HuH-7 (cell line): ENCODE results near the gene RIPK4.

Experiments used
- DNase-seq: peaks from one replicate; pipeline ENCODE4 v3.0.0; 2011; ENCODE audit warnings: low spot score

RIPK4 gene

DNA sequence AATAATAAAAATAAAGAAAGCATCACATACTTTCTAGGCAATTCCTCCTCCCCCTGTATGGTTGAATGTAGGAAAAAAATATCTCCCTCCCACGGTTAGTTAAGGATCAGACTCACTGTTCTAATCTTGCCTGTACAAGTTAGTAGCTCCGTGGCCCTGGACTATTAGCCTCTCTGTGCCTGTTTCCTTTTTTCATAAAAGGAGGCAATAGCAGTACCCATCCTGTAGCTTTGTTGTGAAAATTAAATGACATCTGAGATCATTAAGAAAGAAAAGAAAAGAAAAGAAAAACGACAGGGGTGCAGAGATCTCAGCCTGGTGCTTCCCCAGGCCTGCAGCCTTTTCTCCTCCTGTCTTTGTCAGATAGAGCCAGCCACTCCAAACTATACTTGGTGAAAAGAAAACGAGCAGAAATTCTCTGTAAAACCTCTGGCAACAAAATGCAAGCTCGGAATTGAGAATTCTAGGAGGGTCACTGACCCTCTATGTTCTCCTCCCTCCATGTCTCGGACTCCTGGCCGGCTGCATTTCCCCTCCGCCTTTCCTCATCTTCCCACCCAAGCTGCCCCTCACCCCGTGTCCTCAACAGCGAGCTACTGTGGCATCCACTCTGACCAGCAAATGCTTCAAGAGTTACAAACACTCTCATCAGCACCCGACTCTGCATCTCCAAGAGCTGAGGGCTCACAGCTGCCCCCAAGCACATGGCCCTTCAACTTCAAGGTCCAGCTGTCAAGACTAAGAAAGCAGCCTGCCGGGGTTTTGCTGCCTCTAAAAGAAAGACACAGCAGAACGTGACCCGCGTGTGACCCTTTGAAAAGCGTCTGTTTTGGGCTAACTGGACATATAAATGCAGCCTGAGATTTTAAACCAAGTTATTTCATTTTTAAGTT, 13.6 kb downstream of the RIPK4 start:
- no peak for DNase-seq

DNA sequence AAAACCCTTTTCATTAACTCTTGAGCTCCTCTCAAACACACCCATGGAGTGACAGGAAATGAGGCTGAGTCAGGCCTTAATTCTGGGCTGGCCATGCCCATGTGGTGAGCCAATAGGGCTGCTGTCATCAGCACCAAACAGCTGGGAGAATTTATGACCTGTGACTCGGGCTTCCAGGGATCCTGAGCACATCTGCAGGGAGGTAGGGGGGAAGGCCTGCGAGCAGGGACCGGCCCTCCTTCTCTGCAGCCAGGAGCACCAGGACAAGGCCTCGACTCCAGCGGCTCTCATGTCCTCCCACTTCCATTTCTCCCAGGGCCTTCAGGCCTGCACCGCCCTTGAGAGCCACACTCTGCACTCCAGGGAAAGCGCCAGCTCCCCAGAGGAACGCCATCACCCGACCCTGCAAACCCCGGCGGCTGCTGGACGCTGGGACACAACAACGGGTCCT, 14.6 kb downstream of the RIPK4 start:
- no peak for DNase-seq

DNA sequence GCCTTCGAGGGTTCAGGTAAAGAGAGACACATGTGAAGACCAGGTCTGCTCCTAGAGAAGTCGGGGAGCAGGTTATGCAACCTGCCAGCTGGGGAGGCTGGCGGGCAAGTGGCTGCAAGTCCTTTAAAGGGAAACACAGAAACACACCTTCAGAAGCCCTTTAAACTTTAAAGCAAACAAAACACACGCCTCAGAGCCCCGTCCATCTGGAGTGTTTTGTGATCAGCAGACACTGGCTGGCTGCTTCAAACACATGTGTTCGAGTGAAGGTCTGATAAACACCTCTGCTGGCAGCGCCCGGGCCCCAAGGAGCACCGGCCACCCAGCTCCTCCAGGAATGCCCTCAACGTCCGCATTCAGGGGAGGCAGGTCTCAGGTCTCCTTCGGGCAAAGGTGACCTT, 15.2 kb downstream of the RIPK4 start:
- no peak for DNase-seq

DNA sequence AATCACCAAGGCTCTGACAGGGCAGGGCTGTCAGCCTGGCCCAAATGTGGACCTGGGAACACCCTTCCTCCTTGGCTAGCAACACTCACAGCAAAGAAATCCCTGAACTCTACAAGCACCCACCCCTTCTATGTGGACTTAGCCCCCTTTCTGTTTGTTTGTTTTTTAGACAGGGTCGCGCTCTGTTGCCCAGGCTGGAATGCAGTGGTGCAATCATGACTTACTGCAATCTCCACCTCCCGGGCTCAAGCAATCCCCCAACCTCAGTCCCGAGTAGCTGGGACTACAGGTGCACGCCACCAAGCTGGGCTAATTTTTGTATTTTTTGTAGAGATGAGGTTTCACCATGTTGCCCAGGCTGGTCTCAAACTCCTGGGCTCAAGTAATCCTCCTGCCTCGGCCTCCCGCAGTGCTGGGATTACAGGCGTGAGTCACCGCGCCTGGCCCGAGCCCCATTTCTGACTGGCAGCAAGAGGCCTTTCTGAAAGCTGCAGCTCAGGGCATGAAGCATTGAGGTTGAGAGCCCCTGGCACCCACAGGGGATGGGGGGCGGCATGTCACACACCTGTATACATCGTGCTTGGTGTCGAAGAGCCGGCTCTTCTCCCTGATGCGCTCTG, 16.2 kb downstream of the RIPK4 start:
- peak; percentile 83 for DNase-seq

DNA sequence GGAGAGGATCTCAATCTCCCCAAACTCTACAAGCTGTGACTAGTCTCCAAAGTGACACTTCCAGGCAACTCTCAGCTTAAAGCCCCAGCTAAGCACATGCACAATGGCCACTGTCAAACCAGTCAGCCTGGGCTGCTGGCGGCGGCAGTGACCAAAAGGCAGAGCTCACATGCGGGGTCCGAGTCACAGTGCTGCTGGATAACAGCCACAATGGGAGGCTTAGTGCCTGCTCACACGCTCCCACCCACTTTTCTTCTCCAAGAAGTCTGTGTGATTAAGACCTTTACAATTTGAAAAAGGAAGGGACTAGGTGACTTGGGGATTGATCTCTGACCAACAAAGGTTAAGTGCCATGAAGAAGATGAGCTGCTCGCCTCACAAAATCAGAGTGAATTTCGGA, 16.8 kb downstream of the RIPK4 start:
- DNase-seq: no peak

DNA sequence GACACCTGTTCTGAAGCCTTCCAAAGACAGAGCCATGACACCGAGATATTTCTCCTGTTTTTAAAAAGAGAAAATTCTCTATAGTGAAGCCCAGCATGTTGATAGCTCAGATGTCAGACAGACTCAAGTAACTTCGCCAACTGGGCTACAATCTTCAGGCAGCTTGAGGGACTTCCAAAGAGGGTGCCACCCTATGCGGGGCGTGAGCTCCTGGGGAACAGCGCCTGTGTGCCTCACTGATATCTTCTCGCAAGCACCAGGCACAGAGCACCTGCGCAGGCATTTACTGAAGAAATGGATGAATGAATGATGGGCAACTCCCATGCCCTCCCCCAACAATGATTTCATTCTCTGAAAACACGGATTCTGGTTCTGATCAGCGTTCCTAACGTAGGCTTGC, 17.6 kb downstream of the RIPK4 start:
- no peak for DNase-seq

DNA sequence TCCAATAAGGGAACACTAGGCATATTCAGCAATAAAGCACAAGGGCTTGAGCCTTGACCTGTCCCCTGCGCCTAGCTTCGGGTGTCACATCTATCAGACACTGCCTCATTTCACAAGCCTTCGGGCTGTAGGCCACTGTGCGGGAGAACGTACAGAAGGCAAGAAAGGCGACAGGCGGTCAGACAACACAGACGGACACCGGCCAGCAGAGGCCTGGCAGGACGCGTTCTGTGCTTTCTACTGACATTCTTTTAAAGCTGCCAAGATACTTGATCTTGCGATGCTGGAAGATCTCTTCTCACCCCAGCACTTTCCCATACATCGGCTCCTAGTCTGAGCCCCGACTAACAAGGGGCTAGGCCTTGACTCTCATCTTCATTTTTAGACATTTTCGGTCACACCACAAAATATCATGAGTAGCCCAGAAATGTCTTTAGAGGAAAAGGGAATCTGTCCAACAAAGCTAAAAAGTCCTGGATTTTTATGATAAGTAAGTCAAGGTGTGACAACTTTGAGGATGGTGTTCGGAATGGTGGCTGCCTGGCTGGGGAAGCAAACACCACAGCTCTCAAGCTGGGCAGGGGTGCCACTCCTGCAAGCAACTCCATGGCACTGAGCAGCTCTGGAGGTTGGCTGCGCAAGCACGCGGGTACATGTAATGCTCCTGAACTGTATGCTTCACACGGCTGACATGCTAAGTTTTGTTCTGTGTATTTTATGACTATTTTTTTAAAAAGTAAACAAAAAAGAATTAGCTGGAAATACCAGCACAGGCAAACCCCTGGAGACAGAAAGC, 18.7 kb downstream of the RIPK4 start:
- DNase-seq: no peak

DNA sequence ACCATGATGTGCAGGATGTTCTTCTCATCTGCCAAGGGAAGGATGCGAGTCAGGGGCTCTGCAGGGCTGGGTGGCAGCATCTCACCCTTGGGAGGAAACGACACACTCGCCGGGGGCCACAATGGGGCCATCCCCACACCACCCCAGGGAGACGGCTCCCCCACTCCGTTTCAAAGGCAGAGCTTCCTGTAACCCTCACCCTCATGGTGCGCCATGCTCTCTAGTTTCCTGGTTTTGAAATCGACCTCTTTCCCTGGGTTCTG, 20.2 kb downstream of the RIPK4 start:
- no peak for DNase-seq

DNA sequence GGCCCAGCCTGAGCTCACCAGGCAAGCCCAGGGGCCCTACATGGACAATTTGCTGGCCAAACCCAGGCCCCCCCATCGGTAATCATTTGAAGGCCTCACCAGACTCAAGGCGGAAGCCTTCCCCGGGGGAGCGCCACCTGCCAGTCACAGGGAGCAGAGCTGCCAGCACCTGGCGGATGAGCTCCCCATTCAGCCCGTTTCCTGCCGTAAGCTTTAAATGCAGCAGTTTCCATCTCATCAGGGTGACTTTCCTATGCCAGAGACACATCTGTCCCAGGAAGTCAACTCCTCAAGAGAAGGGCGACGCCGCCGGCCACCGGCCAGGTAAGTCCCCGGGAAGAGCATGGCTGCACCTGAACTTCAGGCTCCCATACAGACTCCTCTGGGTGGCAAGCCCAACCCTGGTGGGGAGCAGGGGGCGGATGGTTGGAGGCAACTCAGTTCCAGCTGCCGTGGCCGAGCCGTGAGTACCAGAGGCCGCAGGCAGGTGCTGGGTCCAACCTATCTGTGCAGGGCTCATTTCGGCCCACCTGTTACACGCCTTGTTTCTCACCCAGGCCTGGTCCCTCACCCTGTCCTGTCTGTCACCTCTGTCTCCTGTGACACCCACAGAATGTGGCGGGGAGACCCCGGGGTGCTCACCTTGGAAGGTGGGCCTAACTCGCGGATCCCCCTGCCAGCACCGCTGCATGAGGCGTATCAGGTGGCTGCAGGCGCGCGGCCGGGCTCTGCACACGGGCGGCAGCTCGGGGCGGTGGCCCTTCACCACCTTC, 20.7 kb downstream of the RIPK4 start:
- DNase-seq: no peak

DNA sequence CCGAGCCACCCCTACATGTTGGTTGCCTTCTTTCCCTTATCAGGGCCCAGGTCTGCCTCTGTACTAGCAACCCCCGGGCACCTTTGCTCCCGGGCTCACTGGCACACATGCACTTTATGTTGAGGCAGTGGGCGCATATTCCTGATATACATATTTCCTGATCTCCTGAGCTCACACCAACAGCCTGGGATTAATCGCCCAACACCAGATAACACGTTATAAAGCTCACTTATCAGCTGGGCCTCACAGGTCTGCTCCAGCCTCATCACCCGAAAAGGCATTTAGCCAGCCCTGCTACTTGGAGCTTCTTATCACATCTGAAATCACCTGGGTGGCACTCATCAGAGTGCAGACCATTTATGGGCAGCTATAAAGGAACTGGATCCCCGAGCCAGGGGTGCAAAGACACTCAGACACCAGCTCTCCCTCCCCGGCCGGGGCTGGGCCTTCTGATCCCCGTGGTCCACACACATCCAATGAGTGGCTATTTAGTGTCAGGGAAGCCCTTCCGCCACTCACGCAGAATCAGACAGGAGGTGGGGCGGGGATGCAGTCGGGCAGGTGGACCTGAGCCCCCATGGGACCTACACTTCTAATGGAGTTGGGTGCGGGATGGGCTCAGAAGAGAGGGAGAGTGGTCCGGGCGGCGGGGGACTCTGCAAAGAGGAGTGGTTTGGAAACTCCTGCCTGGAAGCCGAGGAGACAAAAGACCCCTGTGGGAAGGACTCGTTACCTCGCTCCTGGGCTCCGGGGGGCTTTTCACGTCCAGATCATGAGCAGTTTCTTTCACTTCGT, 21.6 kb downstream of the RIPK4 start:
- DNase-seq: no peak

DNA sequence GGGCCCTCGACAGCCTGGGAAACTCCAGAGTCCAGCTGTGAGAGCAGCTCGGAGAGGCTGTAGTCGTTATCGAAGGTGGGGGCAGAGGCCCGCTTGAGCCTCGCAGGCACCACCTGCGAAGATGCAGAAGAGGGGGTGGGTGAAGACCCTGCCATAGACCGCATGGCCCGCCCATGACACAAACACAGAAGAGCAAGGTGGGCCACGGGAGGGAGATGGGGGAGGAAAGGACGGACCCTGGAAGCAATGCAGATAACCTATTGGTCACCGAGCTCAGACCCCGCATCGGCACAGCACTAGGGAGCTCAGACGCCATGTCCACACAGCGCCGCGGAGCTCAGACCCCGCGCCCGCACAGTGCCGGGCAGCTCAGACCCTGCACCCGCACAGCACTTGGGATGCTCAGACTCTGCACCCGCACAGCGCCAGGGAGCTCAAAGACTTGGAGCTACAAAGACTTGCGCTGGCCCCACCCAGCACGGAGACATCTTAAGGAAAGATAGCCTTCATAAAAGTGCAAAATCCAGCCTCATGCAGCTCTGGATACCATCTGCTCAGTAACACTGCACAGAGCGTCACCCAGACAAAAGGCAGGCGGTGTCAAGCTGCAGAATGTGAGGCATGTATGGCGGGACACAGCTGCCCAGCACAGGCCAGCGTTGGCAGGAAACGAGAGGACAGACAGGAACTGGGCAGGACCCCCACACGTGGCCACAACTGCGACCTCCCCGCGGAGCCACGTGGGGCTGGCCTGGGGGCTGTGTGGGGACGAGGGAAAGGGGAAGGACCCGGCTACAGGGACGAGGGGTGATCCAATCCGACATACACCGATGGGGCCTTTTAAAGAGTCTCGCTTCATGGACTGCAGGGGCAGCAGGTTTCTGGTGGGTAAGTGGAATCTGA, 22.6 kb downstream of the RIPK4 start:
- DNase-seq: no peak

DNA sequence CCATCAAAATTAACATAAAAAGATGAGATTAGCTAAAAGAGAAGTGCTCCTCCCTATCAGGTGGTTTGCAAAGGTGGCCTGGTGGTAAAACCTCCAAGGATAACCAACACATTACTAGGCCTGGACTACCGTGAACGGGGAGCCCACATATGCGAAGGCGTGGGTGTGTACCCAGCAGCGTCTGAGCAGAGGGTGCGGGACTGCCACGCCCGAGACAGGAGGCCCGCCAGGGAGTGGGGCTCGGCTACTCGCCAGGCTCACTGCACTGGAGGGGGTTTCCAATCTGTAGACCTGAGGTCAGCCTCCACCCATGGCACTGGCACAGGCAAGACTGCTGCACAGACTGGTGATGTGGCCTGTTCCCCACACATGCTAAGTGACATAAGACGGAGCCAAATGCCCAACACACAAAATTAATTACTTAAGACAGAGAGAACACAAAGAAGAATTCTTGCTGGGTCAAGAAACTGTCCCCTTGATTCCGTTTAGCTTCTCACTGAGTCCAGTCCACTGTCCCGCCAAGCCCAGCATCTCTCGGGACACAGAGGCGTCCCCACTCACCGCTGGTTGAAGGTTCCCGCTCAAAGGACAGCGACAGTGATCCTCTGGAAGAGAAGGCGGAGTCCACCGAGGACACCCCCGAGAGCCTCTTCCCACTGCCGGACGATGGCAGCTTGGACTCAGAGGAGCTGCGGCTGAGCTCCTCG, 23.4 kb downstream of the RIPK4 start:
- no peak for DNase-seq

DNA sequence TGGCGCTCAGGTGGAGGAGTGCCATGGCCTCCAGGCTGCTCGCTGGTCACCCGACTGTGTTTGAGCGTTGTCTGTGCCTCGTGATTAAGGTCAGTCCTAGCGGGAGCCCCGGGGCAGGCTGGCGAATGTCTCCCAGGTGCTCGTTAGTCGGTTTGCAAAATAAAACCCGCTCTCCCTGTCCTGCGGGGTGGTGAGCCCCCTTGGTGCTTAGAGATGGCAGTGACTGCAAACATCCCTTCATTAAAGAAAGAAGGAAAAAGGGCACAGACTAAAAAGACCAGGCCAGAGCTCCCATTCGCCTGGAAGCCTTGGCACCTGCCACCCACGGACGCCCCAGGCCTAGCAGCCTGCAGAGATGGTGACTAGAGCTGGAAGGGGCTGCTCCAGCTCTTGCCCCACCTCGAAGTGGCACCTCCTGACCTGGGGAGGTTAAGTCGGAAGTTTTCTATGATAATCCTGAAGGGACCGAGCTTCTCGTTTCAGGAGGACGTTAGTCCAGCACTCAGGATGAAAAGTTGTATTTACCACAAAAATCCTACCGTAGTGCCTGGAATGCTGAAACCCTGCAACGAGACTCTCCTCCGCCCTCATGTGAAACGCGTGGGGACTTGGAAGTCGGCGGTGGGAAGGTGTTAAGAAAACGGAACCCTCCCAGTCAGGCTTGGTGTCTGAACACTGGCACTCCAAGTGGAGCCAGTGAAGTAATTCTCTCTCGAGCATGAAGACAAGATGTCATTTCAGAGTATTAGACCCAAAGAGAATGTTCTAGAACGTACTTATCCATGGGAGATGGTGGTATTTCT, 24.6 kb downstream of the RIPK4 start:
- DNase-seq: no peak

DNA sequence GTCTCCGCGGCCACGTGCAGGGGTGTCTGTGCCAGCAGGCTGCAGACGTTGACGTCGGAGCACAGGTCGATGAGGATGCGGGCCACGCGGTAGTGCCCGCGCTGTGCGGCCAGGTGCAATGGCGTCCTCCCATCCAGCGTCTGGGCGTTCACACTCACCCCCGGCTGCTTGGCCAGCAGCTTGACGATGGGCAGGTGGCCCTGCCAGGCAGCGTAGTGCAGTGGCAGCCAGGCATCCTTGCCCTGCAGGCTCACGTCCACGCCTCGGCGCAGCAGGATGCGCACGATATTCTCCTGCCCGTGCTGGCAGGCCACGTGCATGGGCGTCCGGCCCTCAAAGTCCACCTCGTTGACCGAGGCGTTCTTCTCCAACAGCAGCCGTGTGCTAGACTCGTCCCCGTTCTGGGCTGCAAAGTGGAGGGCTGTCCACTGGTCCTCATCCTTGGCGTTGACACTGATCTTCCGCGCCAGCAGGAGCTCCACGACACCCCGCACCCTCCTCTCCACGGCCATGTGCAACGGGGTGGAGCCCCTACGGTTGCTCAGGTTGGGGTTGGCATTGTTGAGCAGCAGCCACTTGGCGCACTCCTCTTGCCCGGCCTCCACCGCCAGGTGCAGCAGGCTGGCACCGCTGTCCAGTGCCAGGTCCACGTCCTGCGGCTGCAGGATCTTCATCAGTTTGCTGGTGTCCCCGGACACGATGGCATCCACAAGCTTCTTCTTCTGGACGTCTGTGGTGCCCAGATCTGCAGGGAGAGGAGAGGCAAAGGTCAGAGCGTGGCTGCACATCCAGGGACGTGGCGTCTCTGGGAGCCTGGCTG, 25.4 kb downstream of the RIPK4 start:
- no peak for DNase-seq

DNA sequence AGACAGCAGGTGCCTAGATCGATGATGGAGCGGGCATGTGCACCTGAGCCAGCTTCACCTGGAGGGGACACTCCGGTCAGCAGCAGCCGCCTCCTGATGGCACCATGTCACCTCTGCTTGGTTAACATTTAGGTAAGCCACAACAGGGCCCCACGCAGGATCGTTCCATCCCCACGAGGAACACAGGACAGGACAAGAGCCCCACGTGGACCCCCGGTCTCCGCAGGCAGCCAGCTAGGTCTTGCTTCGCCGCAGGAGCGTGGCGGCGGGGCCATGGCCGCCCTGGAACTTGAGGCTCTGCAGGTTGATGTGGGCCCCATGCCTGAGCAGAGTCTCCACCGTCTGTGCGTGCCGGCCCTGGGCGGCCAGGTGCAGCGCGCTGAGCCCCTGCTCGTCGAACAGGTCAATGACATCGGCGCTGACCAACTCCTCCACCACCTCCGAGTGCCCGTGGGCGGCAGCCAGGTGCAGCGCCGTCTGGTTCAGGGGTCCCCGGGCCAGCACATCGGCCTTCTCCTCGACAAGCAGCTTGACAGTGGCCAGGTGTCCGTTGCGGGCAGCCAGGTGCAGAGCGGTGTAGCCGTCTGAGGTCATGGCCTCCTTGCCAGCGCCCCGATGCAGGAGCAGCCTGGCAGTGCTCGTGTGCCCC, 26.1 kb downstream of the RIPK4 start:
- no peak for DNase-seq

DNA sequence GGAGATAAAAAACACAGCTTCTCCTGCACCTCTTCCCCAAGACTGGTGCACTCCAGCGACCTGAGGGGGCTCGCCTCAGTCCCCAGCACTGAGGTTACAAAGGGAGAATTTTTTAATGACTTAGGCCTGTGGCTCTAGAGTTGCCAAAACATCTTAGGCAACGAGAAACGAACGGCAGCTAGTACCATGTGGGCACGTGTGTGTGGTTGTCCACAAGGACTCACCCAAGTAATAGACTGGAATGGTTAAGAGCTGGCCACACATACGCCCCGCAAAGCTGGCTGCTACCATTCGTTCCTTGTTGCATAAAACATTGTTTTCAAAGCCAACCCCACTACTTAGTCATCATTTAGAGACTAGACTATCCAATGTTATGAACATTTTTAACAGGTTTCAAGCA, 26.9 kb downstream of the RIPK4 start:
- DNase-seq: no peak

DNA sequence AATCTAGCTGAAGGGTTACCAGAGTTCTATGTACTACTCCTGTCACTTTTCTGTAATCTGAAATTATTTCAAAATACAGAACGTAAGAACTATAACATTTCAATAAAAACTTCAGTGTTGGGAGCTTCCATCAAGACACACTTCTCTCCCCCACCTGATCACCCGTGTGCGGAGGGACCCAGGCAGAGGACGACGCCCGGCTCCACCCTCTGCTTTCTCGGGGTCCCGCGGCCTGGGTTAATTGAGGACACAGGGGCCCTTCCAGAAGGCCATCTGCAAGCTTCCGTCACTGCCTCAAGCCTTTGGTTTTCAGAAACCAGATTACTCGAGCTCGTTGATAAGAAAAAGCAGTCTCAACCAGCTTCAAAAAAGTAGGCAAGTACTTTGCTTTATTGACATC, 27.8 kb downstream of the RIPK4 start:
- no peak for DNase-seq
